ENCODE results near the gene KCNAB1.

KCNAB1 gene

GRCh38 chr3:156417559-156418132 is 297.3 kb downstream of the KCNAB1 start:
- DNase-seq: no peak

- no peak for DNase-seq
Measured at GRCh38 chr3:156418428-156418827, 298.1 kb downstream of the KCNAB1 start.

- DNase-seq: no peak
Measured at GRCh38 chr3:156421534-156421933, 301.2 kb downstream of the KCNAB1 start.

GRCh38 chr3:156424758-156425157 is 304.4 kb downstream of the KCNAB1 start:
- DNase-seq: no peak

- no peak for DNase-seq
Measured at GRCh38 chr3:156425651-156426050, 305.3 kb downstream of the KCNAB1 start.

GRCh38 chr3:156429125-156429524 is 308.7 kb downstream of the KCNAB1 start:
- DNase-seq: no peak

GRCh38 chr3:156431334-156432124 is 311.2 kb downstream of the KCNAB1 start:
- no peak for DNase-seq

- no peak for DNase-seq
Measured at GRCh38 chr3:156432563-156432962, 312.2 kb downstream of the KCNAB1 start.

GRCh38 chr3:156433138-156433537 is 312.8 kb downstream of the KCNAB1 start:
- DNase-seq: no peak

- DNase-seq: no peak
Measured at GRCh38 chr3:156433910-156434309, 313.5 kb downstream of the KCNAB1 start.

- DNase-seq: no peak
Measured at GRCh38 chr3:156434921-156435320, 314.5 kb downstream of the KCNAB1 start.

GRCh38 chr3:156443079-156443478 is 322.7 kb downstream of the KCNAB1 start:
- DNase-seq: no peak

GRCh38 chr3:156445117-156446090 is 325.0 kb downstream of the KCNAB1 start:
- no peak for DNase-seq

- DNase-seq: no peak
Measured at GRCh38 chr3:156448300-156448699, 327.9 kb downstream of the KCNAB1 start.

GRCh38 chr3:156449710-156450574 is 329.6 kb downstream of the KCNAB1 start:
- no peak for DNase-seq

GRCh38 chr3:156455839-156456238 is 335.5 kb downstream of the KCNAB1 start:
- no peak for DNase-seq

GRCh38 chr3:156456771-156457224 is 336.4 kb downstream of the KCNAB1 start:
- no peak for DNase-seq

GRCh38 chr3:156459434-156459833 is 339.1 kb downstream of the KCNAB1 start:
- no peak for DNase-seq

- DNase-seq: no peak
Measured at GRCh38 chr3:156460206-156460611, 339.8 kb downstream of the KCNAB1 start.

GRCh38 chr3:156461889-156462288 is 341.5 kb downstream of the KCNAB1 start:
- DNase-seq: no peak

GRCh38 chr3:156463123-156463522 is 342.7 kb downstream of the KCNAB1 start:
- DNase-seq: no peak

GRCh38 chr3:156465194-156465593 is 344.8 kb downstream of the KCNAB1 start:
- DNase-seq: no peak
